GM19438 (cell line): ENCODE measurements around the gene NFIX.

ENCODE experiments used
- ATAC-seq: cut with Tn5 transposase; IDR thresholded peaks from one replicate; pipeline ENCODE4 v1.9.1; 2021; ENCODE audit warnings: low read depth; ENCODE audit not compliant: unreplicated experiment

Gene NFIX

DNA sequence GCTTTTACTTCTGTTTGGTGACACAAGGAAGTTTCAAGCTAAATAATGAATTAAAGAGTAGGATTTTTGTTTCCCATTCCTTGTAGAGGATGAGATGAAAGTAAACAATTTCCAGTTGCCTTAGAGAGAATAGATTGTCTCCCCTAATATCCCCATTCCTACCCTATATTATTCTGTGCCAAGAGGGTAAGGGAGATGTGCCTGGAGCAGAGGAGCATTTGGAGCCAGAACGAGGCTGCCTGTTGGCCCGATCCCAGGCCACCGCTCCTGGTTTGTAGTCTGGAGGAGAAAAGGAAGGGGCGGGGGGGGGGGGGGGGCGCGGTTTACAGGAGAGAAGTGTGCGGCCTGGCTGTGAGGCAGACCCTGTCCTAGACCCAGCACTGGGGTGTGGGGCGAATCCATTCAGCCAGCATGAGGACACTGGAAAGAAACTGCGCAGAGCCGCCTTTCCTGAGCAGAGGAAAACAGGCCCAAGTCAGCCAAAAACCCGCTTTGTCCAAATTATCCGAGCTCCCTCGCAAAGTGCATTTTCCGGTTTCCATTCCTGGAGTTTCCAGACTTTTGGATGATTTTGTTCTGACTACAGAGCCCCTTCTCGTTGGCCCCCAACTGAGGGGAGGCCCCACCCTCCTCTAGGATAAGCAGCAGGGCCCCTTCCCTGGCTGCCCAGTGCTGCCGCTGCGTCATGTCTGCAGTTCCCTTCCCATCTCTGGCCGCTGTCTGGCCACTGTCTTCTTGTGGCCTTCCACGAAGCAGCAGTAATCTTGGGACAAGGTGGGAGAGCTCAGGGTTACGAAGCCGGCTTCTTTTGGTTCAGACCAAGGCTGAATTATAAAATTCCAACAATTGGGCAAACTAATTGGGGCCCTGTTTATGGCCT lies 23.0 kb downstream of the NFIX start:
- no peak for ATAC-seq

DNA sequence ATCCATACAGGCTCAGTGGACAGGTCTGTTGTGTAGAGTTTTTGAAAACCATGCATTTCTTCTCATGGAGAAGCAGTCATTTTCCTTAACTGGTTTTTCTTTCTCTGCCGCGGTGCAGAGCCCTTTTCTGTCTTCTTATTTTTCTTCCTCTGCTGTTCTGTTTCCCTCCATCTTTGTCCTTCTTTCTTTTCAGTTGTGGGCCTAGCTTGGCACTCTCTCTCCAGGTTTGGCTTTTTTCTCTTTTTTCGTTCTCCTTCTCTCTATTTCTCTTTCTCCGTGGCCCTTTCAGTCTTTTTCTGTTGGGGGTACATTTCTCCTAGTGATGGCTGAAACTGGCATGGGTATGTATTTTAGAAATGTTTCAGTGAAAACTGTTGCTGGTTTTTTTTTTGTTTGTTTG lies 24.1 kb downstream of the NFIX start:
- no peak for ATAC-seq

DNA sequence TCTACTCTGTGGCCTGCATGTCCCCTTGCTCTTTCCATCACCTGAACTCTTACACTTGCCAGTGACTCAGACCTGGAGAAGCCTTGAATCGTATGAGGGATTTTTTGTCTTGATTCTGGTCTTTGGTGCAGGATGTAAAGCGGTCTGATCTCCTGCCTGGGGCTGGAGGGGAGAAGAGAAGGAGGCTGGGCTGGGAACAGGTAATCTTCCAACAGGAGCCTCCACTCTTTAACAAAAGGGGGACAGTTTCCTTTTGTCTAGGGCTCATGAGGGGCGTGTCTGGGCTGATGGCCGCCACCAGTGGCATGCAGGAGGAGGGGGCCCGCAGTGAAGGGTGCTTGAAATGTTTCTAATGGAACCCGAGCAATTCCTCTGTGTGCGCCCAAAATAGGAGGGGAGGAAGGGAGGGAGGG lies 24.7 kb downstream of the NFIX start:
- no peak for ATAC-seq

DNA sequence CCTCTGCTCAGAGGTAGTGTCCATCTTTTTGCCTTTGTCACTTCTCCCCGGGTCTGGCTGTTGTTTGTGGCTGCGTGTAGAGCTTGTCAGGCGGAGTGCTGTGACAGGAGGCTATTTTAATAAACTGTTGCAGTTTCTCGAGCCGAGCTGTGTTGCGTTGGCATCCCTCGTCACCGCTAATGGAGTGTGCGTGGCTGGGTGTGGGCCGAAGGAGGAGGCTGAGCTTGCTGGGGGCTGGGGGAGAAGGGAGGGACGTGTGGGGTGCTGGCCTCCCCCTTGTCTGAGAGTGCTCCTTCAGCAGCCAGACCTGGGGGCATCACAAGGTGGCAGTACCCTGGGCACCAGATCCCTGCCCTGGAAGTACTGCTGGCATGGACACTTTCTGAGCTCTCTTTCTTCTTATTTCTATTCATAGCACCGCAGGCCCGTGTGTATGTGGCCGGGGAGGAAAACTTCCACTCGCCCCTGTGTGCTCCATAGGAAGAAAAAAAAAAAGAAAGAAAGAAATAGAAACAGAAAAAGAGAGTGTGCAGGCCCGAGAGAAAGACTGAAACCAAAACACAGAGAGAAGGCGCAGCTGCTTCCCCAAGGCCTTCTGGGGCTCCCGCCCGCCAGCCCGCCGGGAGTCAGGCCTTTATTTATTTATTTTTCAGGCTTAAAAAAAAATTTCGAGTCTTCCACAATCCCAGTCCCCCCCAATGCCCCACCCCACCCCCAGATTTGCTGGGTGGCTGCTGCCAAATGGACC lies 27.0 kb downstream of the NFIX start:
- no peak for ATAC-seq

DNA sequence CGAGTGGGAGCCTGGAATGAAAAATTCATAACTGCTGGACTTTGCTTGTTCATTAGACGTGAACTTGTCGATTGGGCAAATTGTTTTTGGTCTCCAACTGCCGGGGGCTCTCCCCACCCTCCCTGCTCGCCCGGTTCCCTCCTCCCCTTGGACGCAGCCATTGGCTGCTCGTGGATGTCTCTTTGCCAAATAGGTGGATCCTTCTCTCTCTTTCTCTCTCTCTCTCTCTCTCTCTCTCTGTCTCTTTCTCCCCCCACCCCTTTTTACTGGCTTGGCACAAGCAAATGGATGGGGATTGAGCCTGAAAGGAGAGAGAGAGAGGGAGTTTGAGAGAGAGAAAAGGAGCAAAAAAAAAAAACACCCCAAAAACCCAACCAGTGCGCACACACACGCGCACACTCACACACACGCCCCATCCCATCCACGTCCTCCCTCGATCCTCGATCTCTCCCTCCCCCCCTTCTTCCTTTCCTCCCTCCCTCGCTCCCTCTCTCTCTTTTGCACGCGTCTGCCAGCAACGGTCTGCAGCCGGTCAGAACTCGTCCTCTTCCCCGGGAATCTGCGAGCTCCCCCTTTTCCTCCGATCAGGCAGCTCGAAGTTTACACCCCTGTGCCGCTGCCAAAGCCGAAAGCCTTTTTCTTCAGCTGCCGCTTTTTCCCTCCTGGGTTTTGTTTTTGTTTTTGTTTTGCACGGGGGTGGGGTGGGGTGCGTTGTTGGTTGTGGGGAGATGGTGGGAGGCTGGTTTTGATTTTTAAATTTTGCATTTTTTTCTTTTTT lies 27.8 kb downstream of the NFIX start:
- no peak for ATAC-seq

DNA sequence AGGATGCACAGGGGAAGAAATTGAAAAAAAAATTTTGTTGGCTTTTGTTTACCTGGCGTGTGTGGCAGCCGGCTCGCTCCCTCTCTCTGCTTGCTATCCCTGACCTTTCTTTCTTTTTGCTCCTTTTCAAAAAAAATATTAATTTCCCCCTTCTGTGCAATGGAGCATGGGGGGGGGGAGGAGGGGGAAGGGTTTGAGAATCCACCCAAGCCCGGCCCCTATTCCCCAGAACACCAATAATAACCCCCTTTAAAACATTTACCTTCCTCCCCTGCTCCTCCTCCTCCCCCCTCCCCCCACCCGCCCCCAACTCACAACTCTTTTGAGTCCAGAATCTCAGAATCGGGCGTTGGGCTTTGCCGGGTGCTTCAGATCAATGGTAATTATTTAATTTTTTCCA lies 28.4 kb downstream of the NFIX start:
- no peak for ATAC-seq

DNA sequence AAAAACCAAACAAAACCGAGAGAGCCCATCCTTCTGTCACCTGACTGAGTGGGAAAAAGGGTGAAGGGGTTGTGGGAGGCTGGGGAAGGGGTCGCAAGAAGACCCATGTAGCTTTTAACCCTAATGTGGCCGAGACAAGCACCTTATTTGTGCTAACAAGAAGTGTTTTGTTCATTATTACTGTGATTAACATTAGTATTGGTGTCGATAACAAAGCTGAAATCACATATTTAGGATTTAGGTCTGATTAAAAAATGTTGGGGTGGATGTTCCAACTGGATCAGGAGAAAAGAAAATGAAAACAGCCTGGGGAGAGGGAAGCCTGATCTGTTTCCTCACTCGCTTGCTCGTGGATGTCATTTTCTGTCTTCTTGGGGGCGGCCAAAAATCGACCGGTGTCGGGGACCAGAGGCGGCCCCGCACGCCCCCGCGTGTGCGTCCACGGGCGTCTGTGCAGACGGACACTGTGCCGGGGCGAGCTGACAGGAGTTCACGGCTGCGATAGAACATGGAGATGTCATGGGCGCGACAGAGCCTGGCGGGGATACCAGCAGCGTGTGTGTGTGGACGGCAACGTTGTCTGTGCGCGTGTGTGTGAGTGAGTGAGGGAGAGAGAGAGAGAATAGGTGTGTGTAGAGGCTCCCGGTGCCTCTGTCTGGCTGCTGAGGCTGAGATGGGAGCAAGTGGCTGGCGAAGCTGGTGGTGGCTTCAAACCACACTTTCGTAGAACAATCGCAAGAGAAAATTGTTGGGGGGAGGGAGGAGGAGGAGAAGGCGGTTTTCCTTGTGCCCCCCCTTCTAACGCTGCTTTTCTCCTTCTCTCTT lies 29.1 kb downstream of the NFIX start:
- ATAC-seq = no peak

DNA sequence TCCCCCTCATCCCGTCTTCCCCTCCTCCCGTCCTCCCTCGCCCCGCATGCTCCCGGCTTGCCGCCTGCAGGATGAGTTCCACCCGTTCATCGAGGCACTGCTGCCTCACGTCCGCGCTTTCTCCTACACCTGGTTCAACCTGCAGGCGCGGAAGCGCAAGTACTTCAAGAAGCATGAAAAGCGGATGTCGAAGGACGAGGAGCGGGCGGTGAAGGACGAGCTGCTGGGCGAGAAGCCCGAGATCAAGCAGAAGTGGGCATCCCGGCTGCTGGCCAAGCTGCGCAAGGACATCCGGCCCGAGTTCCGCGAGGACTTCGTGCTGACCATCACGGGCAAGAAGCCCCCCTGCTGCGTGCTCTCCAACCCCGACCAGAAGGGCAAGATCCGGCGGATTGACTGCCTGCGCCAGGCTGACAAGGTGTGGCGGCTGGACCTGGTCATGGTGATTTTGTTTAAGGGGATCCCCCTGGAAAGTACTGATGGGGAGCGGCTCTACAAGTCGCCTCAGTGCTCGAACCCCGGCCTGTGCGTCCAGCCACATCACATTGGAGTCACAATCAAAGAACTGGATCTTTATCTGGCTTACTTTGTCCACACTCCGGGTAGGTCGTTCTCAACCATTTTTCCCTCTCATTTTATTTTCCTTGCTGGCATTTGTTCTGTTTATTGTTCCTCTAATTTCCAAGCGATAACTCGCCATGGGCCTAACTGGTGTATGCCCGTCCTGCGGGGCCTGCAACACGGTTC lies 29.8 kb downstream of the NFIX start:
- no peak for ATAC-seq

DNA sequence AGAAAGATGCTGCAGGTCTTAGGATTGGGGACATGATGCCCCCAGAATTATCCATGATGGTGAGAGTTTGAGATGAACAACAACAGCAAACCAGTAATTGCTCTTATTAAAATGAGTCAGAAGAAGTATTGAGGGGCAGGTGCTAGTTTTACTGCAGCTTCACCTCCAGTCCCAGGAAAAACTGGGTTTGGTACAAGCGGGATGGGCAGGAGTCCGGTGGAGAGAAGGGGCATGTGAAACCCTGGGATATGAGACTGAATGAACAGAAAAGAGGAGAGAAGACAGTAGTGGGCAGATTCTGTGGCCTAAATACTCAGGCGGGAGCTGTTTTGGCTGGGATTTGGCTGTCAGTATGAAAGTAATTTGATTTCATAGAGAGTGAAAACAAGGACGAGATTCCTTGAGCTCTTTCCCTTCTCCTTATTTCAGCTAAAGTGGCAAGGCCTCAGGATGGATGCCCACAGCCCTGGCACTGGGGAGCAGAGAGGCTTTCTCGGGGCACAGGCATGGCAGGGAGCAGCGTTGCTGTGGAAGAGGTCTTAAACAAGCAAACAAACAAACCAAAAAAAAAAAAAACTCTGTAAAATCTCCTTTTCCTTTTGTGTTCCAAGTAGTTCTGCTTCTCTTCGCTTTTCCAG lies 30.7 kb downstream of the NFIX start:
- no peak for ATAC-seq

DNA sequence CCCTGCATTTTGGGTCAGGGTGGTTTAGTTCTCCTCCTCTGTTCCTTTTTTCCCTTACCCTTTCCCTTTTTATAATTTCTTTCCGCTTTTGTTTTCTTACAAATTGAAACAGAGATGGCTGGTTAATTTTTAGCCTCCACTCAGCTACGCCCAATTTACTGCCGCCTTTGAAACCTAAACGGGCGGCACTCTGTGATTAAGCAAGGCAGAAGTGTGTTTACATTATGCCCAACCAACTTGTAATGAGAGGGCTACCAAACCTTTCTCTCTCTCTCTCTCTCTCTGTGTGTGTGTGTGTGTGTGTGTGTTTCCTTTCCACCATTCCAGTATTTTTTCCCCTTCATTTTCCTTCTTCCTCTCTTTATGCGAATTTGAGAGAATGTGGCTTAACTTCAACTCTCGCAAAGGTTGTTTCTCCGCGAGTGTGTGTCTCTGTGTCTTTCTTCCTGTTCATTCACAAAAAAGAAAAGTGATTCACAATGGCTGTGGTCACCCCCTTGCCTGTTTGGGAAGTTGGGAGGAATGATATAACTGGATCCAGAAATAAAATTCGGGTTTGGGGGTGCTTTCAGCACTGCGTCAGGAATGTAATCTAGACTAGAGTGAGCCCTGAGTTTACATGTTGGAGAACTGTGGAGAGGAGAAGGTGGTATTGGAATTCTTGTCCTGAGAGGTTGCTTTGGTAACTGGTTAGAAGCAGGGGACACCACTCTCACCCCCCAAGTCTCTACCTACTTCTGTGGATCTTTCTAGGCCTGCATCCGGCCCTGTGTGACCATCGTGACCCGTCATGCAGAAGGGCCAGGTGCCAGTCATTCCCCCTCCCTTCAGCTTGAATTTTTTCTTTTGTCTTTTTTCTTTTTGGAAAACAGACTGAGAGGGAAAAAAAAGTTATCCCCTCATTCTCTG lies 31.4 kb downstream of the NFIX start:
- no peak for ATAC-seq

DNA sequence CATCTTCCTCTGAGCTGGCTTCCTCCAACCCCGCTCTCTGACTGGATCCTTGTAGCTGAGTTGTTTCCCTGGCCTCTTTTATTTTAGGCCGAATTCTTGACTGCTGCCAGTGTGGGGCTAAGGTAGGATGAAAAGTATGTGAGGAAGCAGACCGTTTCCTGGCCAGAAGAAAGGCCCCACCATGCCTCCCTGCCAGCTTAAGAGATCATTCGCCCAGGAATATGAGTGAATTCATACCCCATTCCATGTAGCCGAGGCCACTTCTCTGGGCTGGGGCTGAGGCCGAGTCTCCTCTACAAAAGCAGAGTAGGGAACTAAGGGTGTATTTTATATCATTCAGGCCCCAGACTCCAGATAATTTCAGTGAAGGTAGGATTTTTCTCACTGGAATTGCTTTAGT lies 32.3 kb downstream of the NFIX start:
- no peak for ATAC-seq

DNA sequence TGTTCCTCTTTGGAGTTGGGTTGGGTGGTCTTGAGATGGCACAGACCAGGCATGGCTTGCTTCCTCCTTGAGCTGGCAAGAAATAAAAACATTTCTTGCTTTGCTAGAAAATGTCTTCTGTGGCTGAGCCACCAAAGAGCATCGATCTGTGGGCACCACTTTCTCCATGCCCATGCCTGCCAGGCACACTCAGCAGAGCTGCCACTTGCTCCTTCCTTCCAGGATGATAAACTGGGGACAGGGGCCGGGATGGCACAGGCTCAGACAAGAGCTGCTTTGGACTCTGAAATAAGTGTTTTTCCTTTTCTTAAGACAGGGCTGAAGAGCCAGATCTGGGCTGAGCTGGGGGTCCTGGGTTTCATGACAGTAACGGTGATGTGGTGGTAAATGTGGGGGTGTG lies 32.8 kb downstream of the NFIX start:
- no peak for ATAC-seq

DNA sequence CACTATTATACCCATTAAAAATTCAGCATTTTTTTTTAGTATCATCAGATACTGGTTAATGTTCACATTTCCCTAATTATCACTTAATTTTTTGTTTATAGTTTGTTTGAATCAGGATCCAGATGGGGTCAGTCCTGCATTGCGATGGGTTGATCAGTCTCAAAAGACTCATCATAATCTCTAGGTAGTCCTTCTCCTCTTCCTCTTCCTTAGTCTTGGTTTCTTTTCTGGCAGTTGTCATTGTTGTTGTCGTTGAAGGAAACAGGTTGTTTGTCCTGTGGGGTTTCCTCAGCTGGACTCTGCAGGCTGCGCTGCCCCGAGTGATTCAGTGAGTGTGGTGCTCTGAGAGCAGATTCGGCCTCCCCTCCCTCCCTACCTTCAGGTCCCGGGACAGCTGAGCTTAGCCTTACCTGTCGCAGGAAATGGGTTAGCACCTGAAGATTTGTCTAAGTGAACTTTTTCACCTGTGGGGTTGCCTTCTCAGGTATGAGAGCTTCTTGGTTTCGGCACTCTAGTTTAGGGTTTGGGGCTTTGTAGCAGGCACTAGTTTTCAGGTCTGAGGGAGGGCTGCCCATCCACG lies 34.1 kb downstream of the NFIX start:
- ATAC-seq = no peak

DNA sequence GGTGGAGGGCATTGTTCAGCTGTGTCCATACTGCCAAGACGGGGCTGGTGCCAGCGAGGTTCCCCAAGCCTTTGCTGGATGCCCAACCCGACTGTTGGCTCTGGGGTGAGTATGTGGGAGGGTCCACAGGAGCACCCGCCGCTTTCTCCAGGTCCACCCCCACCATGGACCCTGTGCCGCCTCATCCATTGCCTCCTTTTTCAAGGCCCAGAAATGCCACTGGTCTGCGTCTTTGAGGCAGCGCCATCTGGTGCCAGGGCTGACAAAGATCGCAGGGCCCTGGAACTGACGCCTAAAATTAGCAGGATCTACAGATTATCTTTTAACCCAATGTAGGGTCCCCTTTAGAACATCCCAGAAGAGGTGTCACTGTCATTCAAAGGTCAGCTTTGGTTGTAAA lies 34.6 kb downstream of the NFIX start:
- no peak for ATAC-seq

DNA sequence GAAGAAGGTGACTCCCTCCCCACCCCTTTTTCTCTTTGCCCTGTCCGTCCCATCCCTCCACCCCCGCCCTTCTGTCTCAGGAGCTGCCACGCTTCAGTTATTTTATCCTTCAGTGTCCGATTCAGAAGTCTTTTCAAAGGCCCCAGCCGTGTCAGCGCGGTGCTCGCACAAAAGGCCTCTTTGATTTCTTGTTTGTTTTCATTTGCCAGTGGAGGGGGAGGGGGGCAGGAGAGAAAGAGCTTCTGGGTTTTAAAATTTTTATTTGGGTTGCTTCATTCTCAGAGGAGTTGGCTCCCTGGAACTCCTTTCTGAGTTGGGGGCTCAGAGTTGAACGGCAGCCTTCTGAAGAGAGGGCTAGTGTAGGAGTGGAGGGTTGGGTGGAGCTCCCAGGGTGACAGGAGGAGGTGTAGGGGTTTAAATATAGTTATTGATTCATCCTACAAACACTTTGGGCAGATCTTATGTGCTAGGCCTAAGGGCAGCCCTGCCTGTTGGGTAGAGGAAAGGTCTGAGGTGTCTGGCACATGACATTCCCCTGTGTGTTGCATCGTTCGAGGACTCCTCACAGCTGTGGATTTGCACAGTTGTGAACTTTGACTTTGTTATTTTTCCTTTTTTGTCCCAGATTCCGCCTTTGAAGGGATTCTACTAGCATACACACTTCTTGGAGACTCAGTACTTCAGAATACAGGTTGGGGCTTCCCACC lies 36.8 kb downstream of the NFIX start:
- no peak for ATAC-seq

DNA sequence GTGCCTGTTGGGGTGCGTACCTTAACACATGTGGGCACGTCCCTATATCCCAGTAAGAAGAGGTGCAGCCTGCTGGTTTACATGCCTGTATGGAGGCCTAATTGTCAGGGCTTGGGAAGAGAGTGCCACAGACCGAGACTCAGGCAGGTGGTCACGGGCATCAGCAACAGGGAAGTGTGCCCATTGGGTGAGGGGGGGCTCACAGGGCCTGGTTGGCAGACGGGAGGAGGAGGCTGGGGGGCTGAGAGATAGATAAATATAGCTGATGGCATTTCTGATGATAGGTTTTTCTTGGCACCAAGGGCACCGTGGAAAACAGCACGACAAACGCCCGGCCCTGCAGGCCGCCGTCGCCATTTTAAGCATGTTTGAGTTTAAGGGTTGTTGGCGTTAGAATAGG lies 37.6 kb downstream of the NFIX start:
- ATAC-seq = no peak

DNA sequence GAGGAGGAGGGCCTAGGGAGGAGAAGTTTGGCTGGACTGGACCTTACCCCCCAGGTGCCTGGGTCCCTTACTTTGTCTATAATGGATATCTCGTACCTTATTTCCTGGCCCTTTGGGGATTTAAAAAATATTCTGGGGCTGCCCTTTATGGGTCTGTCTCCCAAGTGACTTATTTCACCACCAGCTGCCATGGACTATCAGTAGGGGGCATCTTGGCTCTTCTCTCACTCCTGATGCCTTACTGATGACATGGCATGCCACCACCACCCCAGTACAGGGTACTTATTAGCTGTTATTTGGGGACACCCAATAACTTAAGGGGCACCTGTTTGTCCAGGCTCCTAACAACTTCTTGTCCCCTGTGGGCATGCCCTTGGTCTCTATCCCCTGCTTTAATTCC lies 38.0 kb downstream of the NFIX start:
- no peak for ATAC-seq
